GM12878 (cell line): Measurements from ENCODE around the gene SDHC. TPM values are rescaled to one million over a fixed set of nuclear protein-coding genes. Genes with fewer than 3 reads are reported as not detected.
"Not testable (repeated sequence)": the region's sequence is repeated elsewhere in the genome, so short reads cannot be mapped to it uniquely, and the experiment has no call there.

Experiments used
- ATAC-seq: fragments of 200-7000 bp; cut with Tn5 transposase; 3 replicates; pipeline ENCODE4 v1.9.1; 2020; ENCODE audit warnings: mild to moderate bottlenecking, moderate library complexity
- BruUV-seq: library from RNA; stranded (reverse); fragments of 400-500 nt; replicated peaks from 2 replicates; lab custom pipeline; 2021; lab: Mats Ljungman, UMichigan
- CTCF ChIA-PET: fragments of 300-600 bp; sonication (Branson Sonifier 250); formaldehyde crosslinking; extraction: SDS; loops from one replicate; lab custom pipeline; 2021; ENCODE audit warnings: inconsistent platforms; lab: Yijun Ruan, JAX
- POLR2A ChIA-PET: fragments of 350-600 bp; formaldehyde crosslinking; extraction: SDS; loops from one replicate; lab custom pipeline; 2021; ENCODE audit warnings: inconsistent platforms; lab: Charles Lee
- RAD21 ChIA-PET: fragments of 300-600 bp; sonication (Branson Sonifier 250); formaldehyde crosslinking; loops from one replicate; lab custom pipeline; 2023; ENCODE audit warnings: antibody characterized with exemption; ENCODE audit not compliant: unreplicated experiment; lab: Charles Lee
- SMC1A ChIA-PET: fragments of 300-600 bp; sonication (Branson Sonifier 250); formaldehyde crosslinking; loops from one replicate; lab custom pipeline; 2023; ENCODE audit not compliant: unreplicated experiment, uncharacterized antibody; lab: Charles Lee
- DNase-seq: peaks from one replicate; pipeline ENCODE4 v3.0.0-alpha.2; 2011; ENCODE audit warnings: low read depth, low spot score
- FAIRE-seq: peaks from 3 replicates; lab custom pipeline; 2011; peaks lifted over from hg19 to GRCh38; lab: Jason Lieb, UNC
- H2AFZ ChIP-seq: 2 replicates; pipeline ENCODE4 v1.6.0; 2011; ENCODE audit warnings: low read depth, low read length, control low read depth; ENCODE audit not compliant: control insufficient read depth
- H3K27ac ChIP-seq: 2 replicates; pipeline ENCODE4 v1.5.1; 2011; ENCODE audit warnings: control low read depth; ENCODE audit not compliant: control insufficient read depth, insufficient read depth
- H3K27me3 ChIP-seq, 2 experiments: replicated peaks in 1 of 2; 2 replicates each; pipeline versions ENCODE4 v1.6.0 to v1.6.1; 2011; ENCODE audit warnings: low read length in 1 of 2; ENCODE audit not compliant: control insufficient read depth in 2 of 2, insufficient read depth in 2 of 2
- H3K36me3 ChIP-seq, 2 experiments: 2 replicates each; pipeline ENCODE4 v1.5.1; 2011; ENCODE audit warnings: low read length in 1 of 2; ENCODE audit not compliant: control insufficient read depth in 2 of 2, insufficient read depth in 2 of 2
- H3K4me1 ChIP-seq: 2 replicates; pipeline ENCODE4 v1.6.1; 2011; ENCODE audit warnings: mild to moderate bottlenecking, low read length, moderate library complexity, mixed read lengths; ENCODE audit not compliant: control insufficient read depth, insufficient read depth
- H3K4me2 ChIP-seq: 2 replicates; pipeline ENCODE4 v1.6.0; 2011; ENCODE audit warnings: control low read depth; ENCODE audit not compliant: control insufficient read depth, insufficient read depth
- H3K4me3 ChIP-seq: fragments of 200-600 bp; sonication (generic); 2 replicates; pipeline ENCODE4 v1.5.1; 2016
- H3K79me2 ChIP-seq: 2 replicates; pipeline ENCODE4 v1.6.0; 2011; ENCODE audit warnings: low read length; ENCODE audit not compliant: control insufficient read depth, insufficient read depth
- H3K9ac ChIP-seq: 2 replicates; pipeline ENCODE4 v1.8.0; 2011; ENCODE audit warnings: low read length, control low read depth, mixed read lengths; ENCODE audit not compliant: control insufficient read depth, insufficient read depth
- H3K9me3 ChIP-seq: replicated peaks from 3 replicates; pipeline ENCODE4 v1.5.1; 2011; ENCODE audit warnings: mild to moderate bottlenecking, low read length; ENCODE audit not compliant: control insufficient read depth, insufficient read depth
- H4K20me1 ChIP-seq: 2 replicates; pipeline ENCODE4 v1.6.0; 2011; ENCODE audit not compliant: control insufficient read depth, insufficient read depth
- PML ChIP-seq: IDR thresholded peaks from 2 replicates; pipeline ENCODE4 v1.6.1; 2012; ENCODE audit warnings: low read length, inconsistent platforms
- WGBS: methylation state at CpG from one replicate; pipeline ENCODE4 v1.1.6; 2016; ENCODE audit warnings: low lambda C conversion rate; ENCODE audit not compliant: insufficient replicate concordance, insufficient coverage; ENCODE audit errors: missing lambda C conversion rate; 5-methylcytosine and 5-hydroxymethylcytosine counted together
- in situ Hi-C: fragments of 300-500 bp; cut with MboI; formaldehyde crosslinking; loops from 9 replicates; pipeline ENCODE4 v1.14.3; 2018; ENCODE audit warnings: mixed read lengths
- intact Hi-C: fragments of 100-400 bp; cut with micrococcal nuclease; formaldehyde crosslinking; loops from one replicate; pipeline ENCODE4 v1.14.2; 2022; ENCODE audit not compliant: unreplicated experiment
- polyA plus RNA-seq, 11 experiments: library from polyadenylated mRNA; depleted of rRNA in 4 of 11; unstranded in 6 of 11; stranded (reverse) in 5 of 11; fragments of >200 nt; fragmentation: Nextera tagmentation in 4 of 11; fragmentation: Illumina TruSeq in 1 of 11; extraction: Ambion mirVana in 4 of 11; extraction: Trizol in 1 of 11; gene quantifications; 1 replicate in 1 of 11; 2 replicates in 10 of 11; pipeline versions ENCODE4 v1.2.1 to v1.2.3, GENCODE V29; 2011 to 2016; ENCODE audit warnings: inconsistent platforms in 2 of 11, missing spikeins in 2 of 11, low read depth in 1 of 11
- total RNA-seq, 4 experiments: library from RNA; depleted of rRNA in 3 of 4; stranded (reverse); fragments of >200 nt in 3 of 4; fragmentation: Illumina TruSeq in 1 of 4; extraction: Trizol in 1 of 4; gene quantifications; 2 replicates each; pipeline versions ENCODE4 v1.2.1 to v1.2.3, GENCODE V29; 2013 to 2021
- TF ChIP-seq, protein P1 (sequence below): fragments of 450-650 bp; IDR thresholded peaks from 2 replicates; pipeline ENCODE4 v1.6.1; 2016; ENCODE audit warnings: mild to moderate bottlenecking

SDHC gene
- total and polyA plus RNA-seq, 10 of the 15 experiments (the other 5 are each of a cell fraction or from before 2014, with no cell fraction given), result 18.4 to 340 (median 178) TPM

DNA sequence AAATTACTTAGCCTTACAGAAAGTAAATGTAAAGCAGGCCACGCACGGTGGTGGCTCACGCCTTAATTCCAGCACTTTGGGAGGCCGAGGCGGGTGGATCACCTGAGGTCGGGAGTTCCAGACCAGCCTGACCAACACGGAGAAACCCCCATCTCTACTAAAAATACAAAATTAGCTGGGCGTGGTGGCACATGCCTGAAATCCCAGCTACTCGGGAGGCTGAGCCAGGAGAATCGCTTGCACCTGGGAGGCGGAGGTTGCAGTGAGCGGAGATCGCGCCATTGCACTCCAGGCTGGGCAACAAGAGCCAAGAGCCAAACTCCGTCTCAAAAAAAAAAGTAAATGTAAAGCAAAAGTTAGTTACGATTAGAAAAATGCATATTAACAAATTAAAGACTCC is 75.0 kb downstream of the SDHC start:
- FAIRE-seq, ATAC-seq, in situ Hi-C loops, H3K79me2 ChIP-seq, H3K27me3 ChIP-seq, DNase-seq, BruUV-seq, H4K20me1 ChIP-seq, H3K9me3 ChIP-seq, intact Hi-C loops, H3K36me3 ChIP-seq: not testable (repeated sequence)
- 82% methylated on average over 16 of the region's 16 CpGs for WGBS
- TF ChIP-seq PML, result 0 out of 2 replicates have a peak, but pooled peaks have one; percentile 6
- TF ChIP-seq, protein P1, sequence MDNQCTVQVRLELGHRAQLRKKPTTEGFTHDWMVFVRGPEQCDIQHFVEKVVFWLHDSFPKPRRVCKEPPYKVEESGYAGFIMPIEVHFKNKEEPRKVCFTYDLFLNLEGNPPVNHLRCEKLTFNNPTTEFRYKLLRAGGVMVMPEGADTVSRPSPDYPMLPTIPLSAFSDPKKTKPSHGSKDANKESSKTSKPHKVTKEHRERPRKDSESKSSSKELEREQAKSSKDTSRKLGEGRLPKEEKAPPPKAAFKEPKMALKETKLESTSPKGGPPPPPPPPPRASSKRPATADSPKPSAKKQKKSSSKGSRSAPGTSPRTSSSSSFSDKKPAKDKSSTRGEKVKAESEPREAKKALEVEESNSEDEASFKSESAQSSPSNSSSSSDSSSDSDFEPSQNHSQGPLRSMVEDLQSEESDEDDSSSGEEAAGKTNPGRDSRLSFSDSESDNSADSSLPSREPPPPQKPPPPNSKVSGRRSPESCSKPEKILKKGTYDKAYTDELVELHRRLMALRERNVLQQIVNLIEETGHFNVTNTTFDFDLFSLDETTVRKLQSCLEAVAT, result 0 out of 2 replicates have a peak, but pooled peaks have one; percentile 59
- H3K4me2 ChIP-seq, result peak overlapping the region; percentile 78
- ChIA-PET SMC1A (interaction anchor here (1.2 to 2.0 kb wide), 3 partner anchors 163 to 207 kb away, joined by 3 to 6 read pairs (median 6); partner anchors contain the start of gene TOMM40L), CTCF (interaction anchor here (0.6 to 2.3 kb wide), 7 partner anchors 58 to 223 kb away, joined by 3 to 12 read pairs (median 4); partner anchors contain the start of genes NDUFS2, PPOX and TOMM40L), POLR2A (interaction anchor here (0.6 to 2.6 kb wide), 6 partner anchors 11 to 222 kb away, joined by 3 to 8 read pairs (median 4); partner anchors contain the start of gene NDUFS2), RAD21 (interaction anchor here (1.0 to 1.5 kb wide), 4 partner anchors 39 to 178 kb away, joined by 3 to 5 read pairs (median 4); no protein-coding TSS in a partner anchor)
- peak overlapping the region; percentile 87 for H3K4me3 ChIP-seq
- peaks cover 12% of the 10 kb centered on the region; the same call in 1 of the 2 replicates for H3K4me1 ChIP-seq
- peak overlapping the region; percentile 58 for H3K9ac ChIP-seq
- H2AFZ ChIP-seq, result peak overlapping the region; percentile 96
- peak overlapping the region; percentile 71; the same call in 1 of the 2 replicates for H3K27ac ChIP-seq
